Lung (tissue), 12 donors: ENCODE data around the gene RNF217. TPM values are rescaled to one million over a fixed set of nuclear protein-coding genes. Genes with fewer than 3 reads are reported as not detected.

Experiments
- ATAC-seq: fragments of 200-7000 bp; cut with Tn5 transposase; one replicate; pipeline ENCODE4 v1.9.1; 2020; ENCODE audit warnings: moderate number of reproducible peaks; ENCODE audit not compliant: insufficient read depth, low FRiP score
- DNase-seq, 3 donors: peaks; one replicate each; pipeline ENCODE4 v3.0.0-alpha.2; 2013 to 2017
- H3K27ac ChIP-seq, 2 donors: one replicate each; pipeline ENCODE4 v1.5.1; 2013; ENCODE audit warnings: mild to moderate bottlenecking in 2 of 2, moderate library complexity in 2 of 2, control low read depth in 1 of 2, inconsistent platforms in 1 of 2, low read depth in 1 of 2, low read length in 1 of 2
- H3K27me3 ChIP-seq, 3 donors: one replicate each; pipeline ENCODE4 v1.5.1; 2013; ENCODE audit warnings: low read length in 2 of 3; ENCODE audit not compliant: control insufficient read depth in 3 of 3, insufficient read depth in 3 of 3
- H3K36me3 ChIP-seq, 4 donors: one replicate each; pipeline ENCODE4 v1.5.1; 2013; ENCODE audit warnings: low read length in 4 of 4, mild to moderate bottlenecking in 1 of 4, moderate library complexity in 1 of 4; ENCODE audit not compliant: control insufficient read depth in 4 of 4, insufficient read depth in 4 of 4
- H3K4me1 ChIP-seq, 5 donors: one replicate each; pipeline ENCODE4 v1.5.1; 2013; ENCODE audit warnings: low read length in 5 of 5, mild to moderate bottlenecking in 2 of 5, moderate library complexity in 1 of 5; ENCODE audit not compliant: control insufficient read depth in 5 of 5, insufficient read depth in 5 of 5
- H3K4me3 ChIP-seq: one replicate; pipeline ENCODE4 v1.5.1; 2013; ENCODE audit warnings: mild to moderate bottlenecking, control low read depth, moderate library complexity
- H3K9ac ChIP-seq, 2 donors: one replicate each; pipeline ENCODE4 v1.5.1; 2013; ENCODE audit warnings: low read length in 2 of 2, control low read depth in 1 of 2; ENCODE audit not compliant: insufficient read depth in 1 of 2
- H3K9me3 ChIP-seq, 4 donors: one replicate each; pipeline ENCODE4 v1.5.1; 2013; ENCODE audit warnings: low read length in 3 of 4, mild to moderate bottlenecking in 1 of 4, moderate library complexity in 1 of 4; ENCODE audit not compliant: control insufficient read depth in 4 of 4, insufficient read depth in 3 of 4
- CTCF ChIP-seq: IDR thresholded peaks from 2 replicates; pipeline ENCODE4 v1.5.1; 2012; ENCODE audit warnings: mild to moderate bottlenecking; ENCODE audit errors: control extremely low read depth, extremely low read depth
- WGBS, 2 donors: extraction: QIAGEN DNeasy Blood & Tissue Kit; methylation state at CpG; one replicate each; pipeline ENCODE4 v1.1.7; 2013; 5-methylcytosine and 5-hydroxymethylcytosine counted together
- polyA plus RNA-seq, 2 donors: library from polyadenylated mRNA; stranded (reverse); fragments of 200-250 nt; gene quantifications; one replicate each; pipeline ENCODE4 v1.2.1, GENCODE V29; 2013
- total RNA-seq, 2 donors: library from RNA; depleted of rRNA in 1 of 2; stranded (reverse); fragments of >200 nt in 1 of 2; gene quantifications; one replicate each; pipeline ENCODE4 v1.2.1, GENCODE V29; 2014 to 2021
- donor health status: control.
- donor health status: control.
- donor health status: Bipolar disorder and iron deficiency.
- donor health status: healthy.
- donor health status: DM: yes; HTN: yes; CAD: no.

The RNF217 gene
- total and polyA plus RNA-seq, 4 donors, result 3.1 to 58.6 (median 13.6) TPM

GRCh38 chr6:124967444-124967843, 5.2 kb downstream of the RNF217 start:
- Histone ChIP-seq H3K4me1 (peaks cover 0 to 20% (median 3%) of the 10 kb centered on the region in 5 donors), H3K27ac (no peak overlapping the region), H3K4me3 (no peak overlapping the region), H3K27me3 (no peaks in the 10 kb centered on the region), H3K36me3 (peaks cover 2 to 9% (median 6%) of the 10 kb centered on the region in 4 donors), H3K9me3 (no peaks in the 10 kb centered on the region), H3K9ac (no peak overlapping the region)
- no peak for TF ChIP-seq CTCF
- WGBS, 2 donors, result 94 to 96% methylated on average over 1 of the region's 1 CpG
- ATAC-seq (no peak), DNase-seq (no peak)

GRCh38 chr6:124968401-124968800, 6.2 kb downstream of the RNF217 start:
- no peak for ATAC-seq
- H3K4me1 ChIP-seq, result peaks cover 0 to 20% (median 3%) of the 10 kb centered on the region in 5 donors

GRCh38 chr6:124970243-124970642, 8.0 kb downstream of the RNF217 start:
- ATAC-seq (no peak), DNase-seq (no peak)
- Histone ChIP-seq H3K27me3 (no peaks in the 10 kb centered on the region), H3K4me1 (peaks cover 0 to 10% (median 0%) of the 10 kb centered on the region in 5 donors), H3K27ac (no peak overlapping the region), H3K36me3 (peaks cover 2 to 13% (median 11%) of the 10 kb centered on the region in 4 donors), H3K9ac (no peak overlapping the region), H3K9me3 (no peaks in the 10 kb centered on the region), H3K4me3 (no peak overlapping the region)
- WGBS, 2 donors, result 94 to 96% methylated on average over 5 of the region's 5 CpGs
- no peak for TF ChIP-seq CTCF

More at GRCh38 chr6:124968401-124968800, 6.2 kb downstream of the RNF217 start:
- no peak overlapping the region for H3K9ac ChIP-seq
- no peaks in the 10 kb centered on the region for H3K27me3 ChIP-seq
- DNase-seq, result no peak
- peaks cover 2 to 9% (median 8%) of the 10 kb centered on the region in 4 donors for H3K36me3 ChIP-seq
- no peak overlapping the region for H3K27ac ChIP-seq
- no peak overlapping the region for H3K4me3 ChIP-seq
- 54 to 66% methylated on average over 1 of the region's 1 CpG for WGBS, 2 donors
- H3K9me3 ChIP-seq, result no peaks in the 10 kb centered on the region
- TF ChIP-seq CTCF, result no peak

- ATAC-seq (no peak), DNase-seq (no peak)
- Histone ChIP-seq H3K9me3 (no peaks in the 10 kb centered on the region), H3K9ac (no peak overlapping the region), H3K27ac (no peak overlapping the region), H3K27me3 (no peaks in the 10 kb centered on the region), H3K4me3 (no peak overlapping the region), H3K4me1 (peaks cover 0 to 6% (median 0%) of the 10 kb centered on the region in 5 donors), H3K36me3 (peaks cover 2 to 13% (median 11%) of the 10 kb centered on the region in 4 donors)
- no peak for TF ChIP-seq CTCF
- 85 to 92% methylated on average over 2 of the region's 2 CpGs for WGBS, 2 donors
Measured at GRCh38 chr6:124970763-124971162, 8.5 kb downstream of the RNF217 start.
